Measurements from ENCODE around the gene SEPTIN10. TPM values are rescaled to one million over a fixed set of nuclear protein-coding genes. Genes with fewer than 3 reads are reported as not detected.

Gene SEPTIN10
- total RNA-seq, 1 donor from 2014 or later = 76.7 TPM

DNA sequence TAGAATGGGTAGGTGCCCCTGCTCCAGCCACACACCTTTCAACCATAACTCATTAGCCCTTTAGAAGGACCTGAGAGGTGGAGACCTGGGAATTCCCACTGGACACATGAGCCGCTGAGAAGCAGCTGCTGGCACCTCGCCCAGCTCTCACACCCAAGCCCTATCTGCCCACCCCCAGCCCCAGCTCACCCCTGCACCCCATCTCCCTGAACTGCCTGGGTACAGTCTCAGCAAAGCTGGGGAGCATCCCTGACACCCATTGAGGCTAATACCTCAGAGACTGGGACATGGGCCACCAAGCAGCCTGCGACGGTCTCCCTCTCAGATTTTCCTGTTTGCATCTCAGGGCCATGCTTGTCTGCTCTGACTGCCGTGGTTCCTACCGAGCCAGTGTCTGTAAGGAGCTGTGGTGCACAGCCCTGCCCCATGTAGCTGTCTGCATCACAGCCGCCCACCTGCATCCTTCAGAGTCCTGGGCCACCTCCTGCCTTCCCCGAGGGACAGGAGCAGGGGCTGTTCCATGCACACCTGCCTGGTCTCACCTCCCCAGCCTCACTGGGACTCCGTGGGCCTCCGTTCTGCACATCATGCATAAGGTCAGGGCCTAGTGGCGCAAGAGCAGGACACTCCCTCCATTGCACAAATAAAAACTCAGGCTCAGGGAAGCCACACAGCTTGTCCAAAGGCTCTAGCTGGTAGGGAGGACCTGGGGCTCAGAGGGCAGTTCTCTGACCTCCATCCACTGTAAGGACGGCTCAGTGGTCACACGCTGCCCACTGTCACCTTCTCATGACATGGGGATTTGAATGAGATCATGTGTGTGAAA is 90.0 kb downstream of the SEPTIN10 start:
- H3K4me1 Mint-ChIP-seq (ENCODE audit: unreplicated experiment) = peaks cover 3% of the 10 kb centered on the region
- no peaks in the 10 kb centered on the region for H3K36me3 Mint-ChIP-seq
- no peaks in the 10 kb centered on the region for H3K27me3 Mint-ChIP-seq
- no peak for DNase-seq (ENCODE audit: extremely low spot score, unreplicated experiment)
- no peak overlapping the region for H3K4me3 Mint-ChIP-seq
- TF ChIP-seq, protein P1, sequence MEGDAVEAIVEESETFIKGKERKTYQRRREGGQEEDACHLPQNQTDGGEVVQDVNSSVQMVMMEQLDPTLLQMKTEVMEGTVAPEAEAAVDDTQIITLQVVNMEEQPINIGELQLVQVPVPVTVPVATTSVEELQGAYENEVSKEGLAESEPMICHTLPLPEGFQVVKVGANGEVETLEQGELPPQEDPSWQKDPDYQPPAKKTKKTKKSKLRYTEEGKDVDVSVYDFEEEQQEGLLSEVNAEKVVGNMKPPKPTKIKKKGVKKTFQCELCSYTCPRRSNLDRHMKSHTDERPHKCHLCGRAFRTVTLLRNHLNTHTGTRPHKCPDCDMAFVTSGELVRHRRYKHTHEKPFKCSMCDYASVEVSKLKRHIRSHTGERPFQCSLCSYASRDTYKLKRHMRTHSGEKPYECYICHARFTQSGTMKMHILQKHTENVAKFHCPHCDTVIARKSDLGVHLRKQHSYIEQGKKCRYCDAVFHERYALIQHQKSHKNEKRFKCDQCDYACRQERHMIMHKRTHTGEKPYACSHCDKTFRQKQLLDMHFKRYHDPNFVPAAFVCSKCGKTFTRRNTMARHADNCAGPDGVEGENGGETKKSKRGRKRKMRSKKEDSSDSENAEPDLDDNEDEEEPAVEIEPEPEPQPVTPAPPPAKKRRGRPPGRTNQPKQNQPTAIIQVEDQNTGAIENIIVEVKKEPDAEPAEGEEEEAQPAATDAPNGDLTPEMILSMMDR (conservative IDR thresholded peaks at IDR 0.05) = no peak
- H3K9me3 Mint-ChIP-seq = no peaks in the 10 kb centered on the region
- H3K27ac Mint-ChIP-seq = no peak overlapping the region

DNA sequence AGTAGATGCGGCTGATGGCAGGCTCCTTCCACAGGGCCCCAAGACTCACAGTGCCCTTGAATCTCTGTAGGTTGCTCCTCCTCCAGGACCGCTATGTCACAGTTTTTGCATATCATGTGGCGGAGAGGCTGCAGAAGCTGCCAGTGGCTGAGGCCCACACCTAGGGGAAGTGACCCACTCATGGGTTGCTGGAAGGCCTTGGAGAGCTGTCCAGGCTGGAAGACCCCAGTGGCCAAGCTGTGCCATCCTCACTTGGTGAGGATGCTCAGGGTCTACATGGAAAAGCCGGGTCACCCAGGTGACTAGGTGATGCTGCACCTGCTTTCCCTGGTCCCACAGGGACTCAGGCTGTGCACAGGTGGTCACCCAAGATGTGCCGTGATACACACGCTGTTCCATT is 90.6 kb downstream of the SEPTIN10 start:
- Mint-ChIP-seq H3K4me1 (ENCODE audit: unreplicated experiment) (peaks cover 3% of the 10 kb centered on the region), H3K27me3 (no peaks in the 10 kb centered on the region), H3K36me3 (no peaks in the 10 kb centered on the region), H3K4me3 (no peak overlapping the region), H3K27ac (no peak overlapping the region), H3K9me3 (no peaks in the 10 kb centered on the region)
- TF ChIP-seq, protein P1 (conservative IDR thresholded peaks at IDR 0.05) = no peak
- no peak for DNase-seq (ENCODE audit: extremely low spot score, unreplicated experiment)

DNA sequence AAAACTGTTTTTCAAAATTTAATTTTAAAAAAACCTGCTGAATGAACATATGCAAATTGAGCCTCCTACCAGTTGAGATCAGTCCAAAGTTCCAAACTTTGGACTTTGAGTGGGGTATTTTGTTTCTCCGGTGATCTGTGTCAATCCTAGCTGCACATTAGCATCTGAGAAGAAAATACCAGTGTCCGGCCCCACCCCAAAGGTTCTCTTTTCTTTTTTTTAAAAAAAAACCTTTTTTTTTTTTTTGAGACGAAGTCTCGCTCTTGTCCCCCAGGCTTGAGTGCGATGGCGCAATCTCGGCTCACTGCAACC is 91.7 kb downstream of the SEPTIN10 start:
- no peaks in the 10 kb centered on the region for H3K36me3 Mint-ChIP-seq

DNA sequence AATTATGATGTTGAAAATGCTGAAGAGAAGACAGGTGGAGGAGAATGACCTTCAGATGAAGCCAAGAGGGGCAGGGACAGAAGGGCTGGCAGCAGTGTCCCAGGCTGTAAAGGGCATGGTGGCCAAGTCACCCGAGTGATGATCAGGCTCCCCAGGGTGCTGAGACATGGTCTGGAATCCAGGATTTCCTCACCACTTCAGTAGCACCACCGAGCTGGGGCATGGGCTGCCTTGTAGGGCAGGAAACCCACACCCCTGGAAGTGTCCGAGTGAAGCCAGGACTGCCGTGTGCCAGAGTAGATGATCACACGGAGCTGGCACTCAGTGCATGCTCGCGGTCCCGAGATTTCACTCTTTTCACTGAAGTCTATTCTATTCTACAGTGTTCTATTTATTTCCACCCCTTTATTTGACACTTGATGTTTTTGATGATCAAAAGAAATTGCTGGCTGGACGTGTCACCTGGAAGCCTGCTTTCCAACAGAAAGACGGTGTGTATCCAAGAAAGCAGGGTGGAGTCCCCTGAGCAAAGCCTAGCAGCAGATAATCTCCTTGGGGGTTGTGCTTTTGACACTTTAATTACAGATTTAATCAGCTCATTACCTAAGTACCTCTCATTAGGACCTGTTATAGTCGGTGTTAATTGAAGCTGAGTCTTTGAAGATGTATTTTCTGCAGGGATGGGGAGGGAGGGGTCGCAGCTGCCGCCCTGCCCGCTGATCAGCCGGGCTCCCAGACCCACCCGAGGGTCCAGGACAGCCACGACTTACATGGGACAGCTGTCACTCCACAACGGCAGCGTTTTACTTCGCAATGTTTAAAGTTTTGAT is 92.3 kb downstream of the SEPTIN10 start:
- no peaks in the 10 kb centered on the region for H3K4me1 Mint-ChIP-seq (ENCODE audit: unreplicated experiment)
- TF ChIP-seq, protein P1 (conservative IDR thresholded peaks at IDR 0.05) = no peak
- no peak for DNase-seq (ENCODE audit: extremely low spot score, unreplicated experiment)
- no peaks in the 10 kb centered on the region for H3K27me3 Mint-ChIP-seq
- H3K4me3 Mint-ChIP-seq = no peak overlapping the region
- H3K27ac Mint-ChIP-seq = no peak overlapping the region
- no peaks in the 10 kb centered on the region for H3K9me3 Mint-ChIP-seq
- no peaks in the 10 kb centered on the region for H3K36me3 Mint-ChIP-seq

More for the DNA sequence above, 91.7 kb downstream of the SEPTIN10 start:
- Mint-ChIP-seq H3K9me3 (no peaks in the 10 kb centered on the region), H3K27ac (no peak overlapping the region), H3K4me1 (ENCODE audit: unreplicated experiment) (no peaks in the 10 kb centered on the region), H3K27me3 (no peaks in the 10 kb centered on the region), H3K4me3 (no peak overlapping the region)
- TF ChIP-seq, protein P1 (conservative IDR thresholded peaks at IDR 0.05) = no peak
- DNase-seq (ENCODE audit: extremely low spot score, unreplicated experiment) = no peak

DNA sequence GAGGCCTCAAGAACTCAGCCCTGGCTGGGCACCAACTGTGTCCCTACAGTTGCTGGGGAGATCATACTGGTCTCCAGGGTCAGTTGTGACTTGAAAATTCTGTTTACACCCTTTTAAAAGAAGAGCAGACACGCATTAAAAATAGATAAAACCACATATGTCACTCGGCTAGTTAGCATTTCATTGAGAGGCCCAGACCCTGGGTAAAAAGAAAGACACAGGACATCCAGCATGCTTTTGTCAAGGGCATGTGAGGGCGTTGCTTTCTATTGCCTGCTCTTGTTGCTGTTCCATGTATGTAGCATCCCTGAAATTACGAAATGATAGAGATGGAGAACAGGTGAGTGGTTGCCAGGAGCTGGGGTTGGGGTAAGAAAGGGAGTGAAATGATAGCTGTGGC is 94.3 kb downstream of the SEPTIN10 start:
- H3K4me1 Mint-ChIP-seq (ENCODE audit: unreplicated experiment) = no peaks in the 10 kb centered on the region

More for the DNA sequence above, 94.3 kb downstream of the SEPTIN10 start:
- no peaks in the 10 kb centered on the region for H3K36me3 Mint-ChIP-seq
- TF ChIP-seq, protein P1 (conservative IDR thresholded peaks at IDR 0.05) = no peak
- H3K27ac Mint-ChIP-seq = no peak overlapping the region
- no peaks in the 10 kb centered on the region for H3K9me3 Mint-ChIP-seq
- DNase-seq (ENCODE audit: extremely low spot score, unreplicated experiment) = no peak
- no peaks in the 10 kb centered on the region for H3K27me3 Mint-ChIP-seq
- no peak overlapping the region for H3K4me3 Mint-ChIP-seq

Data from type B pancreatic cell (in vitro differentiated cells).